Prostate gland (tissue), 2 donors: Measurements from ENCODE around the gene ARHGAP31.

ENCODE experiments used
- POLR2A ChIP-seq: fragments of 450-650 bp; IDR thresholded peaks from one replicate; pipeline ENCODE4 v1.6.1; 2016; ENCODE audit warnings: antibody characterized with exemption, mild to moderate bottlenecking
- POLR2AphosphoS5 ChIP-seq: sonication (generic); formaldehyde crosslinking; IDR thresholded peaks from one replicate; pipeline ENCODE4 v1.6.1; 2017; ENCODE audit warnings: antibody characterized with exemption
- TF ChIP-seq, protein P1 (sequence below), 4 experiments: fragments of 200-600 bp in 2 of 4; fragments of 450-650 bp in 2 of 4; sonication (generic) in 2 of 4; IDR thresholded peaks; 1 replicate in 3 of 4; 2 replicates in 1 of 4; pipeline ENCODE4 v1.5.1; 2016 to 2019; ENCODE audit warnings: antibody characterized with exemption in 4 of 4, mild to moderate bottlenecking in 2 of 4, moderate library complexity in 2 of 4

GRCh38 chr3:119304201-119304713 is 10.1 kb downstream of the ARHGAP31 start:
- TF ChIP-seq, protein P1, sequence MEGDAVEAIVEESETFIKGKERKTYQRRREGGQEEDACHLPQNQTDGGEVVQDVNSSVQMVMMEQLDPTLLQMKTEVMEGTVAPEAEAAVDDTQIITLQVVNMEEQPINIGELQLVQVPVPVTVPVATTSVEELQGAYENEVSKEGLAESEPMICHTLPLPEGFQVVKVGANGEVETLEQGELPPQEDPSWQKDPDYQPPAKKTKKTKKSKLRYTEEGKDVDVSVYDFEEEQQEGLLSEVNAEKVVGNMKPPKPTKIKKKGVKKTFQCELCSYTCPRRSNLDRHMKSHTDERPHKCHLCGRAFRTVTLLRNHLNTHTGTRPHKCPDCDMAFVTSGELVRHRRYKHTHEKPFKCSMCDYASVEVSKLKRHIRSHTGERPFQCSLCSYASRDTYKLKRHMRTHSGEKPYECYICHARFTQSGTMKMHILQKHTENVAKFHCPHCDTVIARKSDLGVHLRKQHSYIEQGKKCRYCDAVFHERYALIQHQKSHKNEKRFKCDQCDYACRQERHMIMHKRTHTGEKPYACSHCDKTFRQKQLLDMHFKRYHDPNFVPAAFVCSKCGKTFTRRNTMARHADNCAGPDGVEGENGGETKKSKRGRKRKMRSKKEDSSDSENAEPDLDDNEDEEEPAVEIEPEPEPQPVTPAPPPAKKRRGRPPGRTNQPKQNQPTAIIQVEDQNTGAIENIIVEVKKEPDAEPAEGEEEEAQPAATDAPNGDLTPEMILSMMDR (IDR thresholded peaks at IDR 0.05): no peak
- no peak for TF ChIP-seq POLR2A
- TF ChIP-seq POLR2AphosphoS5: no peak
